H1 (cell line): ENCODE measurements around the gene SPEN. TPM values are rescaled to one million over a fixed set of nuclear protein-coding genes. Genes with fewer than 3 reads are reported as not detected.

ENCODE experiments used
- JUND ChIP-seq: IDR thresholded peaks from 2 replicates; pipeline ENCODE4 v1.6.1; 2011; ENCODE audit warnings: mild to moderate bottlenecking, improper control_type of control experiment, low read length
- polyA plus RNA-seq, 7 experiments: library from polyadenylated mRNA; depleted of rRNA in 3 of 7; stranded (reverse) in 5 of 7; unstranded in 2 of 7; fragments of >200 nt in 5 of 7; fragments of 200-250 nt in 2 of 7; gene quantifications; 1 replicate in 5 of 7; 2 replicates in 1 of 7; 4 replicates in 1 of 7; pipeline versions ENCODE4 v1.2.1 to v1.2.3, GENCODE V29; 2011 to 2013; ENCODE audit warnings: missing spikeins in 2 of 7, mixed read lengths in 2 of 7
- total RNA-seq: library from RNA; stranded (reverse); fragmentation: NEBNext Ultra II Directional; extraction: Animal tissue kit (Norgen Biotek cat#: 25700); gene quantifications from 2 replicates; pipeline ENCODE4 v1.2.1, GENCODE V29; 2021

The SPEN gene
- total and polyA plus RNA-seq, 2 of the 8 experiments (the other 6 are each of a cell fraction or from before 2014, with no cell fraction given), result 12.5 to 52.1 TPM

DNA sequence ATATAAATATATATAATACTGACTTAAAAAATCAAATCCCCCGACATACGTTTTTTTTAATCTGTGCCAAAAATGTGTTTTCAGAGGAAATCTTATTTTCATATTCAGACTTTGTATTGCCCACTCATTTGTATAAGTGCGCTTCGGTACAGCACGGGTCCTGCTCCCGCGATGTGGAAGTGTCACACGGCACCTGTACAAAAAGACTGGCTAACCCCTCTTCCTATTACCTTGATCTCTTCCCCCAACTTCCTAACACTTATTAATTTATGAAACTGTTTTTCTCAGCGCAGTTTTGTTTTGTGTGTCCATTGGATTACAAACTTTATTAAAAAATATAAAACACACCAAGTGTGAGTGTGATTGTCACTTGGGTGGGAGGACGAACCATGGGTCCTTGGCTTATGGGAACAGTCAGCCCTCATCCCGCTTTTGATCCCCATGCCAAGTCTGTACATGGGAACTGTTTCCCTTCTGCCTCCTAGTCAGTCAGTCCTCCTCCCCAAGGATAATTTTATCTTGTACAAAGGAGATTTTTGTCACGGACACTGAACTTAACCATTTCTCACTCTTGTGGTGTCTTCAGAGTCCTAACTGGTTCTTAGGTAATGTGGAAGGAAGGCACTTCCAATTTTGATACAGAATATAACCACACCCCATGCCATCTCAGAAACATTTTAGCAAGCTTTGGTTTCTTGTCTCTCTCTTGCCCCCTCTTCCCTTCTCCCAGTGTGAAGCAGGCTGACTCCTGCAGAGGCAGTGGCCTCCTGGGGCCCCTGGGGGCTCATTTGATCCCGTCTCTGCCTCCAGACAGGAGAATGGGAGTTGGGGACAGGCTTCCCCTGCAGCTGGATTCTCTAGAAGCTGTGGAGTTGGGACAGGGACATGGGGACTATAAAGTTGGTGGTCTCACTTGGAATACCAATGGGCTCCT is 92.9 kb downstream of the SPEN start (continued):
- no peak for TF ChIP-seq JUND
